SJSA1 (cell line): ENCODE measurements around the gene DEGS1. TPM values are rescaled to one million over a fixed set of nuclear protein-coding genes. Genes with fewer than 3 reads are reported as not detected.
A peak's percentile ranks its signal among the peaks of the same experiment; 100 is the strongest.

Experiments used
- DNase-seq, 2 experiments: peaks; one replicate each; pipeline ENCODE4 v3.0.0-alpha.2; 2015 to 2020; ENCODE audit warnings: low spot score in 2 of 2, low read depth in 1 of 2
- H3K27ac ChIP-seq: fragments of 250-450 bp; sonication (Bioruptor Pico); 2 replicates; pipeline ENCODE4 v1.5.1; 2020; ENCODE audit warnings: mild to moderate bottlenecking, moderate library complexity
- H3K27me3 ChIP-seq: fragments of 250-450 bp; sonication (Bioruptor Pico); replicated peaks from 2 replicates; pipeline ENCODE4 v1.5.1; 2020; ENCODE audit warnings: mild to moderate bottlenecking, moderate library complexity
- H3K36me3 ChIP-seq: fragments of 250-450 bp; sonication (Bioruptor Pico); 2 replicates; pipeline ENCODE4 v1.5.1; 2020; ENCODE audit warnings: mild to moderate bottlenecking
- H3K4me1 ChIP-seq: fragments of 250-450 bp; sonication (Bioruptor Pico); replicated peaks from 2 replicates; pipeline ENCODE4 v1.6.1; 2021; ENCODE audit warnings: mild to moderate bottlenecking
- H3K4me3 ChIP-seq: fragments of 250-450 bp; sonication (Bioruptor Pico); 2 replicates; pipeline ENCODE4 v1.5.1; 2020; ENCODE audit warnings: mild to moderate bottlenecking
- H3K9me3 ChIP-seq: fragments of 250-450 bp; sonication (Bioruptor Pico); replicated peaks from 2 replicates; pipeline ENCODE4 v1.5.1; 2020; ENCODE audit warnings: mild to moderate bottlenecking
- total RNA-seq: library from RNA; depleted of rRNA; stranded (reverse); fragments of >200 nt; shearing (Covaris generic); gene quantifications from 2 replicates; pipeline ENCODE4 v1.2.3, GENCODE V29; 2014

Gene DEGS1
- total RNA-seq, 1 experiment from 2014 or later = 210 TPM

GRCh38 chr1:224170343-224170742 is 12.7 kb upstream of the DEGS1 start:
- no peak overlapping the region for H3K4me3 ChIP-seq
- H3K36me3 ChIP-seq = no peaks in the 10 kb centered on the region
- no peaks in the 10 kb centered on the region for H3K27me3 ChIP-seq
- no peak for DNase-seq
- no peak overlapping the region for H3K27ac ChIP-seq
- no peaks in the 10 kb centered on the region for H3K9me3 ChIP-seq
- peaks cover 6% of the 10 kb centered on the region; the same call in 1 of the 2 replicates for H3K4me1 ChIP-seq

GRCh38 chr1:224170748-224171478 is 12.1 kb upstream of the DEGS1 start:
- H3K27me3 ChIP-seq = no peaks in the 10 kb centered on the region
- no peak for DNase-seq
- H3K4me3 ChIP-seq = no peak overlapping the region
- no peaks in the 10 kb centered on the region for H3K9me3 ChIP-seq
- H3K36me3 ChIP-seq = no peaks in the 10 kb centered on the region
- peaks cover 10% of the 10 kb centered on the region; the same call in 1 of the 2 replicates for H3K4me1 ChIP-seq
- H3K27ac ChIP-seq = no peak overlapping the region

- H3K9me3 ChIP-seq = no peaks in the 10 kb centered on the region
- H3K4me1 ChIP-seq = peaks cover 10% of the 10 kb centered on the region; the same call in 1 of the 2 replicates
- H3K36me3 ChIP-seq = no peaks in the 10 kb centered on the region
- H3K4me3 ChIP-seq = no peak overlapping the region
- no peak overlapping the region for H3K27ac ChIP-seq
- H3K27me3 ChIP-seq = no peaks in the 10 kb centered on the region
- no peak for DNase-seq
Observed at GRCh38 chr1:224172229-224172628, 10.8 kb upstream of the DEGS1 start.

GRCh38 chr1:224173523-224173922 is 9.5 kb upstream of the DEGS1 start:
- Histone ChIP-seq H3K4me3 (no peak overlapping the region), H3K27ac (no peak overlapping the region), H3K27me3 (no peaks in the 10 kb centered on the region), H3K4me1 (peaks cover 10% of the 10 kb centered on the region; the same call in 1 of the 2 replicates), H3K36me3 (no peaks in the 10 kb centered on the region), H3K9me3 (no peaks in the 10 kb centered on the region)
- DNase-seq = no peak

GRCh38 chr1:224175617-224176016 is 7.4 kb upstream of the DEGS1 start:
- DNase-seq = no peak
- H3K27ac ChIP-seq = no peak overlapping the region
- no peak overlapping the region for H3K4me3 ChIP-seq
- no peaks in the 10 kb centered on the region for H3K36me3 ChIP-seq
- H3K27me3 ChIP-seq = no peaks in the 10 kb centered on the region
- H3K4me1 ChIP-seq = 0 out of 2 replicates have a peak, but pooled peaks cover 5% of the 10 kb centered on the region
- no peaks in the 10 kb centered on the region for H3K9me3 ChIP-seq

- Histone ChIP-seq H3K27me3 (no peaks in the 10 kb centered on the region), H3K36me3 (no peaks in the 10 kb centered on the region), H3K9me3 (no peaks in the 10 kb centered on the region), H3K27ac (no peak overlapping the region), H3K4me3 (no peak overlapping the region), H3K4me1 (peaks cover 9% of the 10 kb centered on the region)
- DNase-seq = no peak
Observed at GRCh38 chr1:224177356-224177999, 5.6 kb upstream of the DEGS1 start.

- Histone ChIP-seq H3K4me1 (peaks cover 13% of the 10 kb centered on the region), H3K27me3 (no peaks in the 10 kb centered on the region), H3K9me3 (peaks cover 3% of the 10 kb centered on the region; the same call in 1 of the 2 replicates), H3K4me3 (no peak overlapping the region), H3K27ac (no peak overlapping the region), H3K36me3 (peaks cover 10% of the 10 kb centered on the region)
- no peak for DNase-seq
Observed at GRCh38 chr1:224178894-224179293, 4.1 kb upstream of the DEGS1 start.

GRCh38 chr1:224180783-224181452 is 2.1 kb upstream of the DEGS1 start:
- Histone ChIP-seq H3K27me3 (no peaks in the 10 kb centered on the region), H3K4me3 (no peak overlapping the region), H3K27ac (no peak overlapping the region), H3K36me3 (peaks cover 30% of the 10 kb centered on the region), H3K4me1 (peaks cover 21% of the 10 kb centered on the region), H3K9me3 (peaks cover 3% of the 10 kb centered on the region; the same call in 1 of the 2 replicates)
- no peak for DNase-seq

- DNase-seq = no peak
- peaks cover 21% of the 10 kb centered on the region for H3K4me1 ChIP-seq
- H3K9me3 ChIP-seq = peaks cover 3% of the 10 kb centered on the region; the same call in 1 of the 2 replicates
- no peak overlapping the region for H3K4me3 ChIP-seq
- no peak overlapping the region for H3K27ac ChIP-seq
- no peaks in the 10 kb centered on the region for H3K27me3 ChIP-seq
- H3K36me3 ChIP-seq = peaks cover 34% of the 10 kb centered on the region
Observed at GRCh38 chr1:224181453-224181810, 1.6 kb upstream of the DEGS1 start.

- H3K27ac ChIP-seq = peak overlapping the region; percentile 69
- peaks cover 39% of the 10 kb centered on the region for H3K36me3 ChIP-seq
- no peak for DNase-seq
- H3K4me3 ChIP-seq = peak overlapping the region; percentile 100
- peaks cover 3% of the 10 kb centered on the region; the same call in 1 of the 2 replicates for H3K9me3 ChIP-seq
- H3K27me3 ChIP-seq = no peaks in the 10 kb centered on the region
- peaks cover 21% of the 10 kb centered on the region for H3K4me1 ChIP-seq
Observed at GRCh38 chr1:224182057-224182865, 779 bp upstream of the DEGS1 start.

GRCh38 chr1:224183591-224184312 is 712 bp downstream of the DEGS1 start:
- peaks cover 21% of the 10 kb centered on the region for H3K4me1 ChIP-seq
- peak overlapping the region; percentile 100 for H3K4me3 ChIP-seq
- DNase-seq = peak; percentile 66 to 83
- H3K9me3 ChIP-seq = peaks cover 3% of the 10 kb centered on the region; the same call in 1 of the 2 replicates
- peaks cover 47% of the 10 kb centered on the region for H3K36me3 ChIP-seq
- H3K27ac ChIP-seq = peak overlapping the region; percentile 69
- no peaks in the 10 kb centered on the region for H3K27me3 ChIP-seq

- no peaks in the 10 kb centered on the region for H3K27me3 ChIP-seq
- H3K27ac ChIP-seq = no peak overlapping the region
- DNase-seq = no peak
- H3K4me1 ChIP-seq = peaks cover 21% of the 10 kb centered on the region
- no peak overlapping the region for H3K4me3 ChIP-seq
- peaks cover 57% of the 10 kb centered on the region for H3K36me3 ChIP-seq
- H3K9me3 ChIP-seq = peaks cover 3% of the 10 kb centered on the region; the same call in 1 of the 2 replicates
Observed at GRCh38 chr1:224185208-224185607, 2.2 kb downstream of the DEGS1 start.

GRCh38 chr1:224188286-224188685 is 5.2 kb downstream of the DEGS1 start:
- Histone ChIP-seq H3K27ac (no peak overlapping the region), H3K4me1 (peaks cover 13% of the 10 kb centered on the region), H3K36me3 (peaks cover 76% of the 10 kb centered on the region), H3K4me3 (no peak overlapping the region), H3K27me3 (no peaks in the 10 kb centered on the region), H3K9me3 (peaks cover 1% of the 10 kb centered on the region; the same call in 1 of the 2 replicates)
- DNase-seq = no peak
